BJ (cell line): ENCODE measurements around the gene MCUB. TPM values are rescaled to one million over a fixed set of nuclear protein-coding genes. Genes with fewer than 3 reads are reported as not detected.
"Not testable (repeated sequence)": the region's sequence is repeated elsewhere in the genome, so short reads cannot be mapped to it uniquely, and the experiment has no call there.

Source experiments
- CTCF ChIA-PET: fragments of 350-600 bp; formaldehyde crosslinking; extraction: SDS; loops from one replicate; lab custom pipeline; 2021; ENCODE audit warnings: antibody characterized with exemption, inconsistent platforms; lab: Yijun Ruan, JAX
- POLR2A ChIA-PET: fragments of 300-600 bp; sonication (Branson Sonifier 250); formaldehyde crosslinking; extraction: SDS; loops from one replicate; lab custom pipeline; 2021; ENCODE audit warnings: antibody characterized with exemption; lab: Charles Lee
- DNase-seq: peaks from one replicate; pipeline ENCODE4 v3.0.0-alpha.2; 2011; ENCODE audit warnings: low read depth
- H3K27me3 ChIP-seq: 2 replicates; pipeline ENCODE4 v1.6.0; 2011; ENCODE audit warnings: low read length; ENCODE audit not compliant: control insufficient read depth, insufficient read depth
- H3K36me3 ChIP-seq: 2 replicates; pipeline ENCODE4 v1.5.1; 2011; ENCODE audit warnings: low read length; ENCODE audit not compliant: control insufficient read depth, insufficient read depth
- H3K4me3 ChIP-seq: 2 replicates; pipeline ENCODE4 v1.5.1; 2011; ENCODE audit warnings: low read depth, mild to moderate bottlenecking, control low read depth, low read length
- CTCF ChIP-seq: IDR thresholded peaks from 2 replicates; pipeline ENCODE4 v1.5.1; 2011; ENCODE audit warnings: low read depth, mild to moderate bottlenecking, control low read depth, inconsistent platforms, low read length, moderate library complexity; ENCODE audit not compliant: insufficient read depth
- polyA plus RNA-seq: library from polyadenylated mRNA; depleted of rRNA; stranded (reverse); fragments of >200 nt; gene quantifications from 2 replicates; pipeline ENCODE4 v1.2.3, GENCODE V29; 2011

MCUB gene
- polyA plus RNA-seq, 1 experiment: 25.4 TPM

- Histone ChIP-seq H3K36me3 (no peaks in the 10 kb centered on the region), H3K27me3 (no peaks in the 10 kb centered on the region), H3K4me3 (no peak overlapping the region)
- POLR2A ChIA-PET: no interaction called here
- CTCF ChIA-PET: interaction anchor here (0.6 to 2.4 kb wide), 2 partner anchors 10 to 47 kb away, joined by 5 read pairs; no protein-coding TSS in a partner anchor
- TF ChIP-seq CTCF: no peak
- DNase-seq: no peak
These were observed 30.9 kb downstream of the MCUB start for GRCh38 chr4:109590905-109591304.

GRCh38 chr4:109592367-109592766 lies 32.3 kb downstream of the MCUB start:
- POLR2A ChIA-PET: interaction anchor here (0.7 kb wide), 1 partner anchor 1583 kb away, joined by 9 read pairs; no protein-coding TSS in a partner anchor
- no peaks in the 10 kb centered on the region for H3K36me3 ChIP-seq
- no peak for DNase-seq
- CTCF ChIA-PET: no interaction called here
- no peak for TF ChIP-seq CTCF
- no peak overlapping the region for H3K4me3 ChIP-seq
- no peaks in the 10 kb centered on the region for H3K27me3 ChIP-seq

- H3K4me3 ChIP-seq, H3K36me3 ChIP-seq, DNase-seq, CTCF ChIA-PET, H3K27me3 ChIP-seq: not testable (repeated sequence)
- POLR2A ChIA-PET: interaction anchor here (0.6 kb wide), 1 partner anchor 35 kb away, joined by 13 read pairs; the partner anchor contains the start of gene MCUB
These were observed 35.1 kb downstream of the MCUB start for GRCh38 chr4:109595123-109595522.

GRCh38 chr4:109596420-109597085 lies 36.5 kb downstream of the MCUB start:
- CTCF ChIA-PET, H3K36me3 ChIP-seq, POLR2A ChIA-PET, DNase-seq, H3K4me3 ChIP-seq, H3K27me3 ChIP-seq: not testable (repeated sequence)

GRCh38 chr4:109599046-109599652 lies 39.1 kb downstream of the MCUB start:
- POLR2A ChIA-PET: interaction anchor here (0.6 kb wide), 1 partner anchor 80 kb away, joined by 5 read pairs; no protein-coding TSS in a partner anchor
- CTCF ChIA-PET: no interaction called here
- Histone ChIP-seq H3K27me3 (no peaks in the 10 kb centered on the region), H3K36me3 (no peaks in the 10 kb centered on the region), H3K4me3 (no peak overlapping the region)
- TF ChIP-seq CTCF: no peak
- no peak for DNase-seq

GRCh38 chr4:109600431-109600830 lies 40.4 kb downstream of the MCUB start:
- POLR2A ChIA-PET: no interaction called here
- CTCF ChIA-PET: interaction anchor here (0.6 to 0.9 kb wide), 2 partner anchors 10 to 14 kb away, joined by 3 to 5 read pairs; no protein-coding TSS in a partner anchor
- Histone ChIP-seq H3K27me3 (no peaks in the 10 kb centered on the region), H3K36me3 (no peaks in the 10 kb centered on the region), H3K4me3 (no peak overlapping the region)
- no peak for TF ChIP-seq CTCF
- no peak for DNase-seq
